Right lobe of liver (tissue), 4 donors: ENCODE data around the gene ARHGAP23.

Experiments
- POLR2A ChIP-seq: fragments of 450-650 bp; IDR thresholded peaks from one replicate; pipeline ENCODE4 v1.6.1; 2017; ENCODE audit warnings: antibody characterized with exemption, mild to moderate bottlenecking
- TF ChIP-seq, protein P1 (sequence below), 4 donors: fragments of 200-600 bp in 3 of 4; fragments of 450-650 bp in 1 of 4; IDR thresholded peaks; one replicate each; pipeline versions ENCODE4 v1.5.1 to v1.8.0; 2016 to 2022; ENCODE audit warnings: antibody characterized with exemption in 4 of 4, mild to moderate bottlenecking in 2 of 4
- donor health status: DM: no; HTN: no; CAD: no.
- donor health status: DM: no; HTN: no; CAD: no.
- donor health status: DM: no; HTN: yes; CAD: no.

DNA sequence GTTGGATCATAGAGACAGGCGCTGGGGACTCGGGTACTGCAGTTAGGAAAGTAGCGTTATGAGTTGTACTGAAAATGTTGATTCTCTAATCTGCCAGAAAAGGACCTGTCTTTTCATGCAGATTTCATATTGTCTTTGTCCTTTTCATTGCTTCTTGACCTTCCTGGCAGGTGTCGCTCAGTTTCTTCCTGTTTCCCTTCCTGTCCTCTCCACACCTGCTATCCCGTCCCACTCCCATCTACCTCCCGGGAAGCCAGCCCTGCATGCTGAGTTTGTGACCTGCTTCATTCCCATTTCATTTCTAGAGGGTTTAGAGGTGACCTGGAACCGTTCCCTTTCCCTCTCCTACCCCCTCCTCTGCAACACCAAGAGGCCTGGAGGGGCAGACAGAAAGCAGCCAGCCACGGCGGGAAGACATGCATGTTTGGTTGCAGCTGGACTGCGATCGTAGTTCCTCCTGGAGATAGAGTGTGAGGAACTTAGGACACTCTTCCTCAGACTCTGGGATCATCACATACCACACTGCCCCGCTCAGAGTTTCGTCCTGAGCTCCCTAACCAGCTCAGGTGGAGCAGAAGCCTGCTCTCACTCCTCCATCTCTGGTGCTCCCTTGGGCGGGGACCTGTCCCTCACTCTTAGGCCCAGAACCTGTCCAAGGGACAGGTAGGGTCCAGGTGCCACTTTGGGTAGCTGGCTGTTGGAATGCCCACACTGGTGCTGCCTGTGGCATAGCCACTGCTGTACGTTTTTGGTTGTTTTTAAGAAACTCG lies 23.9 kb upstream of the ARHGAP23 start:
- no peak for TF ChIP-seq POLR2A
- TF ChIP-seq, protein P1, sequence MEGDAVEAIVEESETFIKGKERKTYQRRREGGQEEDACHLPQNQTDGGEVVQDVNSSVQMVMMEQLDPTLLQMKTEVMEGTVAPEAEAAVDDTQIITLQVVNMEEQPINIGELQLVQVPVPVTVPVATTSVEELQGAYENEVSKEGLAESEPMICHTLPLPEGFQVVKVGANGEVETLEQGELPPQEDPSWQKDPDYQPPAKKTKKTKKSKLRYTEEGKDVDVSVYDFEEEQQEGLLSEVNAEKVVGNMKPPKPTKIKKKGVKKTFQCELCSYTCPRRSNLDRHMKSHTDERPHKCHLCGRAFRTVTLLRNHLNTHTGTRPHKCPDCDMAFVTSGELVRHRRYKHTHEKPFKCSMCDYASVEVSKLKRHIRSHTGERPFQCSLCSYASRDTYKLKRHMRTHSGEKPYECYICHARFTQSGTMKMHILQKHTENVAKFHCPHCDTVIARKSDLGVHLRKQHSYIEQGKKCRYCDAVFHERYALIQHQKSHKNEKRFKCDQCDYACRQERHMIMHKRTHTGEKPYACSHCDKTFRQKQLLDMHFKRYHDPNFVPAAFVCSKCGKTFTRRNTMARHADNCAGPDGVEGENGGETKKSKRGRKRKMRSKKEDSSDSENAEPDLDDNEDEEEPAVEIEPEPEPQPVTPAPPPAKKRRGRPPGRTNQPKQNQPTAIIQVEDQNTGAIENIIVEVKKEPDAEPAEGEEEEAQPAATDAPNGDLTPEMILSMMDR (IDR thresholded peaks at IDR 0.05) = no peak
